ENCODE measurements around the gene CAP2. TPM values are rescaled to one million over a fixed set of nuclear protein-coding genes. Genes with fewer than 3 reads are reported as not detected.

The CAP2 gene
- total and polyA plus RNA-seq, 9 of the 15 experiments (the other 6 are each of a cell fraction or from before 2014, with no cell fraction given): not detected

- Histone ChIP-seq H3K36me3 (ENCODE audit: control insufficient read depth, insufficient read depth, low read length) (no peaks in the 10 kb centered on the region), H3K27me3 (ENCODE audit: control insufficient read depth in 2 of 2, insufficient read depth in 2 of 2, low read length in 2 of 2) (peaks cover 0 to 12% of the 10 kb centered on the region in 2 experiments; a peak in 1 of 5 replicates), H3K4me3 (no peak overlapping the region), H3K4me1 (replicated peaks in 1 of 2; ENCODE audit: control insufficient read depth in 2 of 2, insufficient read depth in 2 of 2, low read length in 2 of 2) (no peaks in the 10 kb centered on the region), H3K9me1 (ENCODE audit: control insufficient read depth, insufficient read depth, low read length) (no peaks in the 10 kb centered on the region), H3K27ac (ENCODE audit: extremely low read depth, low read depth, low read length) (no peak overlapping the region), H4K20me1 (replicated peaks; ENCODE audit: control insufficient read depth, insufficient read depth, low read length) (no peaks in the 10 kb centered on the region), H3K9me3 (replicated peaks; ENCODE audit: control insufficient read depth, insufficient read depth, low read depth, low read length) (no peaks in the 10 kb centered on the region), H2AFZ (ENCODE audit: low read depth, low read length) (no peak overlapping the region), H3K79me2 (ENCODE audit: control insufficient read depth, insufficient read depth, low read length) (no peaks in the 10 kb centered on the region), H3K9ac (ENCODE audit: insufficient read depth in 1 of 2, low read depth in 2 of 2, low read length in 2 of 2) (no peak overlapping the region), H3K4me2 (ENCODE audit: insufficient read depth, low read length) (no peak overlapping the region)
- in situ Hi-C loops (cut with MboI) (no loop called here), intact Hi-C loops (cut with micrococcal nuclease) (no loop called here)
- ATAC-seq: peak; percentile 39; the same call in 1 of the 3 replicates
- no TSS peak for BruUV-seq (replicated peaks)
- DNase-seq (ENCODE audit: extremely low read depth in 1 of 4, low spot score in 3 of 4): no peak
- no peak for FAIRE-seq
- WGBS (ENCODE audit: insufficient coverage, low coverage, missing lambda C conversion rate): 2% methylated on average over 7 of the region's 7 CpGs
- POLR2A ChIA-PET: no interaction called here
- CTCF ChIA-PET (ENCODE audit: low intra/inter-chr PET ratio): interaction anchor here (0.6 kb wide), 1 partner anchor 336 kb away, joined by 3 read pairs; no protein-coding TSS in a partner anchor
- TF ChIP-seq POLR3A (IDR thresholded peaks at IDR 0.05; ENCODE audit: borderline replicate concordance, extremely low read depth, insufficient read depth, insufficient read length) (no peak), ZFPM2 (CRISPR knock-in tag; IDR thresholded peaks at IDR 0.05) (no peak), CTBP1 (IDR thresholded peaks at IDR 0.05; ENCODE audit: borderline replicate concordance) (no peak), MTA2 (IDR thresholded peaks at IDR 0.05; ENCODE audit: low read depth) (no peak), SNRNP70 (optimal IDR thresholded peaks at IDR 0.05; ENCODE audit: low read depth, low read length) (no peak), ARHGAP35 (IDR thresholded peaks at IDR 0.05; ENCODE audit: partially characterized antibody) (no peak), NR2C2 (CRISPR knock-in tag; IDR thresholded peaks at IDR 0.05) (no peak), NR2C2 (tag; IDR thresholded peaks at IDR 0.05) (peak; percentile 17; the same call in 1 of the 2 replicates), ETV1 (tag; conservative IDR thresholded peaks at IDR 0.05; ENCODE audit: low read depth) (no peak), POLR2H (tag; IDR thresholded peaks at IDR 0.05; ENCODE audit: low read depth) (peak; percentile 55; the same call in 1 of the 2 replicates), PCBP2 (IDR thresholded peaks at IDR 0.05; ENCODE audit: low read depth, low read length, poor library complexity, severe bottlenecking) (no peak), ZKSCAN8 (CRISPR knock-in tag; IDR thresholded peaks at IDR 0.05) (peak; percentile 43; the same call in 1 of the 2 replicates), GTF2E2 (tag; IDR thresholded peaks at IDR 0.05) (no peak), LCOR (CRISPR knock-in tag; IDR thresholded peaks at IDR 0.05) (no peak), BCL6 (CRISPR knock-in tag; IDR thresholded peaks at IDR 0.05) (peak; percentile 89; the same call in 1 of the 2 replicates), ZBTB49 (CRISPR knock-in tag; IDR thresholded peaks at IDR 0.05; ENCODE audit: borderline replicate concordance) (no peak), CGGBP1 (CRISPR knock-in tag; IDR thresholded peaks at IDR 0.05) (no peak), ZNF395 (CRISPR knock-in tag; IDR thresholded peaks at IDR 0.05) (no peak), HDAC6 (IDR thresholded peaks at IDR 0.05; ENCODE audit: low read depth, low read length) (no peak)
Measured at GRCh38 chr6:17381424-17382147, 11.8 kb upstream of the CAP2 start.
